ENCODE data around the gene NCAM2.
"Not testable (repeated sequence)": the region's sequence is repeated elsewhere in the genome, so short reads cannot be mapped to it uniquely, and the experiment has no call there.

NCAM2 gene

GRCh38 chr21:21097466-21097865, 99.3 kb downstream of the NCAM2 start:
- no peak for DNase-seq (ENCODE audit: extremely low spot score, insufficient read length, low read depth)
- FAIRE-seq = no peak

GRCh38 chr21:21101911-21102310, 103.7 kb downstream of the NCAM2 start:
- no peak for FAIRE-seq
- no peak for DNase-seq (ENCODE audit: extremely low spot score, insufficient read length, low read depth)

- FAIRE-seq = no peak
These were observed 104.7 kb downstream of the NCAM2 start for GRCh38 chr21:21102896-21103295.

GRCh38 chr21:21103692-21104091, 105.5 kb downstream of the NCAM2 start:
- DNase-seq (ENCODE audit: extremely low spot score, insufficient read length, low read depth) (no peak), FAIRE-seq (no peak)

More at GRCh38 chr21:21102896-21103295, 104.7 kb downstream of the NCAM2 start:
- no peak for DNase-seq (ENCODE audit: extremely low spot score, insufficient read length, low read depth)

GRCh38 chr21:21109736-21110135, 111.5 kb downstream of the NCAM2 start:
- DNase-seq (ENCODE audit: extremely low spot score, insufficient read length, low read depth) (no peak), FAIRE-seq (no peak)

- FAIRE-seq = no peak
These were observed 113.2 kb downstream of the NCAM2 start for GRCh38 chr21:21111309-21111920.

GRCh38 chr21:21114461-21114860, 116.3 kb downstream of the NCAM2 start:
- DNase-seq (ENCODE audit: extremely low spot score, insufficient read length, low read depth) = no peak
- FAIRE-seq = no peak

More at GRCh38 chr21:21111309-21111920, 113.2 kb downstream of the NCAM2 start:
- DNase-seq (ENCODE audit: extremely low spot score, insufficient read length, low read depth) = no peak

- FAIRE-seq (no peak), DNase-seq (ENCODE audit: extremely low spot score, insufficient read length, low read depth) (no peak)
These were observed 120.9 kb downstream of the NCAM2 start for GRCh38 chr21:21119091-21119490.

GRCh38 chr21:21122680-21123079, 124.5 kb downstream of the NCAM2 start:
- no peak for FAIRE-seq
- no peak for DNase-seq (ENCODE audit: extremely low spot score, insufficient read length, low read depth)

GRCh38 chr21:21132390-21132789, 134.2 kb downstream of the NCAM2 start:
- FAIRE-seq (no peak), DNase-seq (ENCODE audit: extremely low spot score, insufficient read length, low read depth) (no peak)

GRCh38 chr21:21137986-21138385, 139.8 kb downstream of the NCAM2 start:
- DNase-seq (ENCODE audit: extremely low spot score, insufficient read length, low read depth) = no peak
- no peak for FAIRE-seq

- FAIRE-seq (no peak), DNase-seq (ENCODE audit: extremely low spot score, insufficient read length, low read depth) (no peak)
These were observed 148.6 kb downstream of the NCAM2 start for GRCh38 chr21:21146587-21147373.

- FAIRE-seq (no peak), DNase-seq (ENCODE audit: extremely low spot score, insufficient read length, low read depth) (no peak)
These were observed 149.2 kb downstream of the NCAM2 start for GRCh38 chr21:21147374-21147745.

- DNase-seq (ENCODE audit: extremely low spot score, insufficient read length, low read depth) (no peak), FAIRE-seq (no peak)
These were observed 149.8 kb downstream of the NCAM2 start for GRCh38 chr21:21148009-21148408.

GRCh38 chr21:21148514-21148913, 150.3 kb downstream of the NCAM2 start:
- DNase-seq (ENCODE audit: extremely low spot score, insufficient read length, low read depth) (no peak), FAIRE-seq (no peak)

- FAIRE-seq; DNase-seq (ENCODE audit: extremely low spot score, insufficient read length, low read depth): not testable (repeated sequence)
These were observed 151.2 kb downstream of the NCAM2 start for GRCh38 chr21:21149445-21149844.

- no peak for DNase-seq (ENCODE audit: extremely low spot score, insufficient read length, low read depth)
- FAIRE-seq = no peak
These were observed 153.0 kb downstream of the NCAM2 start for GRCh38 chr21:21151231-21151630.

GRCh38 chr21:21156397-21156796, 158.2 kb downstream of the NCAM2 start:
- FAIRE-seq = no peak
- no peak for DNase-seq (ENCODE audit: extremely low spot score, insufficient read length, low read depth)

- FAIRE-seq = no peak
- no peak for DNase-seq (ENCODE audit: extremely low spot score, insufficient read length, low read depth)
These were observed 158.7 kb downstream of the NCAM2 start for GRCh38 chr21:21156957-21157356.

- no peak for DNase-seq (ENCODE audit: extremely low spot score, insufficient read length, low read depth)
- FAIRE-seq = no peak
These were observed 160.2 kb downstream of the NCAM2 start for GRCh38 chr21:21158376-21158918.

- DNase-seq (ENCODE audit: extremely low spot score, insufficient read length, low read depth) (no peak), FAIRE-seq (no peak)
These were observed 161.2 kb downstream of the NCAM2 start for GRCh38 chr21:21159253-21159899.

Data from GM18507 (cell line).